Neural progenitor cell (in vitro differentiated cells): ENCODE data around the gene DLX5.
A peak's percentile ranks its signal among the peaks of the same experiment; 100 is the strongest.

Experiments used
- EZH2 ChIP-seq: fragments of 200-600 bp; sonication (generic); IDR thresholded peaks from 2 replicates; pipeline ENCODE4 v1.6.1; 2017; ENCODE audit warnings: antibody characterized with exemption, mild to moderate bottlenecking, moderate library complexity
- EZH2phosphoT487 ChIP-seq: fragments of 200-600 bp; sonication (generic); IDR thresholded peaks from 2 replicates; pipeline ENCODE4 v1.6.1; 2017; ENCODE audit warnings: antibody characterized with exemption
- TF ChIP-seq, protein P1 (sequence below): fragments of 200-600 bp; sonication (generic); IDR thresholded peaks from 2 replicates; pipeline ENCODE4 v1.5.1; 2017; ENCODE audit warnings: antibody characterized with exemption, mild to moderate bottlenecking

DNA sequence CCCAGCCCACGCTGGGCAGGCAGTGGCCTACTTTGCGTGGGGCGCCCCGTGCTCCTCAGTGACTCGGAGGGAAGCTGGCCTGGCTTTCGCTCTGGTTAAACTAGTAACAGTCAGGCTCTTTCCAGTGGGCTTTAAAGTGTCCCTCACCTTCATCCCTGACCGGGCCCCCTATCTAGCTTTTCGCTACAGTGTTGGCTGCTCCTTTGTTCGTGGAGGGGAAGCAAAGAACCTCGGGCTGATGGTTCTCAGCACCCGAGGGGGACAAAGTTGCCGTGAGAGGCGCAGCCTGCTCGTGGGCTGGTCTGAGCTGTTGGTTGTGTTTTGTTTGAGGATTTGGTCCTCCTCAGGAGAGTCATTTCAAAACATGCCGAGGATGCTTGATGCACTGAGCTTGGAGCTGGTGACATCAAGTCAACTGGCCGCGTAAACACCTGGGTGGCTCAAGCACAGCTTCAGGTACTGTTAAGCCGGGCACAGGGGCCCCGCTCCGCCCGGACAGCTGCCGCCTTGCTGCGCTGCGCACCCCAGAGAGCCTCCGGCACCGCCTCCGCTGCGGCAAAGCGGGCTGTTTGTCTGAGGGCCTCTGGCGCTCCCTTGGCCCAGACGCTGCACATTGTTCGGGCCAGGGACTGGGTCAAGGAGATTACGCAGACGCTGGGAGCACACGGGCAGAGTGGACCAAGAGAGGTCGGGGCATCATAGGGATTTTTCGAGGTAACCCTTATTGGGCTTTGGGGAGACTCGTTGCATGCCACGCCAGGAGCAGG is 17.6 kb downstream of the DLX5 start:
- TF ChIP-seq, protein P1, sequence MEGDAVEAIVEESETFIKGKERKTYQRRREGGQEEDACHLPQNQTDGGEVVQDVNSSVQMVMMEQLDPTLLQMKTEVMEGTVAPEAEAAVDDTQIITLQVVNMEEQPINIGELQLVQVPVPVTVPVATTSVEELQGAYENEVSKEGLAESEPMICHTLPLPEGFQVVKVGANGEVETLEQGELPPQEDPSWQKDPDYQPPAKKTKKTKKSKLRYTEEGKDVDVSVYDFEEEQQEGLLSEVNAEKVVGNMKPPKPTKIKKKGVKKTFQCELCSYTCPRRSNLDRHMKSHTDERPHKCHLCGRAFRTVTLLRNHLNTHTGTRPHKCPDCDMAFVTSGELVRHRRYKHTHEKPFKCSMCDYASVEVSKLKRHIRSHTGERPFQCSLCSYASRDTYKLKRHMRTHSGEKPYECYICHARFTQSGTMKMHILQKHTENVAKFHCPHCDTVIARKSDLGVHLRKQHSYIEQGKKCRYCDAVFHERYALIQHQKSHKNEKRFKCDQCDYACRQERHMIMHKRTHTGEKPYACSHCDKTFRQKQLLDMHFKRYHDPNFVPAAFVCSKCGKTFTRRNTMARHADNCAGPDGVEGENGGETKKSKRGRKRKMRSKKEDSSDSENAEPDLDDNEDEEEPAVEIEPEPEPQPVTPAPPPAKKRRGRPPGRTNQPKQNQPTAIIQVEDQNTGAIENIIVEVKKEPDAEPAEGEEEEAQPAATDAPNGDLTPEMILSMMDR = no peak
- TF ChIP-seq EZH2 (peak; percentile 97), EZH2phosphoT487 (peak; percentile 92)
